Transverse colon (tissue), 4 donors: Measurements from ENCODE around the gene PRM2. TPM values are rescaled to one million over a fixed set of nuclear protein-coding genes. Genes with fewer than 3 reads are reported as not detected.

ENCODE experiments used
- DNase-seq: peaks from one replicate; pipeline ENCODE4 v3.0.0-alpha.2; 2019
- H3K27ac ChIP-seq, 4 donors: fragments of 200-600 bp; sonication (generic); 2 replicates each; pipeline ENCODE4 v1.5.1; 2016 to 2018; ENCODE audit warnings: inconsistent platforms in 4 of 4
- H3K27me3 ChIP-seq: fragments of 200-600 bp; sonication (generic); 2 replicates; pipeline ENCODE4 v1.5.1; 2017; ENCODE audit warnings: inconsistent platforms
- H3K36me3 ChIP-seq, 4 donors: fragments of 200-600 bp; sonication (generic); 2 replicates each; pipeline ENCODE4 v1.5.1; 2017 to 2019; ENCODE audit warnings: inconsistent platforms in 4 of 4
- H3K4me1 ChIP-seq, 4 donors: fragments of 200-600 bp; sonication (generic); 2 replicates each; pipeline ENCODE4 v1.5.1; 2017 to 2020; ENCODE audit warnings: inconsistent platforms in 4 of 4
- H3K4me3 ChIP-seq, 4 donors: fragments of 200-600 bp; sonication (generic); 1 replicate in 1 of 4; 2 replicates in 3 of 4; pipeline versions ENCODE4 v1.5.1 to v1.6.1; 2017 to 2019; ENCODE audit warnings: inconsistent platforms in 4 of 4
- H3K9me3 ChIP-seq, 2 donors: fragments of 200-600 bp; sonication (generic); 2 replicates each; pipeline ENCODE4 v1.5.1; 2017 to 2019; ENCODE audit warnings: inconsistent platforms in 2 of 2
- CTCF ChIP-seq, 5 experiments: fragments of 200-600 bp in 3 of 5; fragments of 450-650 bp in 2 of 5; sonication (generic) in 3 of 5; IDR thresholded peaks; 1 replicate in 2 of 5; 2 replicates in 3 of 5; pipeline ENCODE4 v1.5.1; 2016 to 2017; ENCODE audit warnings: antibody characterized with exemption in 5 of 5, inconsistent platforms in 3 of 5, mild to moderate bottlenecking in 2 of 5, moderate library complexity in 1 of 5
- EP300 ChIP-seq: sonication (generic); formaldehyde crosslinking; IDR thresholded peaks from one replicate; pipeline ENCODE4 v1.6.1; 2017; ENCODE audit warnings: antibody characterized with exemption, low read depth
- POLR2A ChIP-seq: fragments of 450-650 bp; IDR thresholded peaks from one replicate; pipeline ENCODE4 v1.6.1; 2016; ENCODE audit warnings: antibody characterized with exemption, mild to moderate bottlenecking, moderate library complexity
- POLR2AphosphoS5 ChIP-seq, 3 donors: sonication (generic); formaldehyde crosslinking; IDR thresholded peaks; one replicate each; pipeline ENCODE4 v1.6.1; 2016; ENCODE audit warnings: antibody characterized with exemption in 3 of 3
- WGBS, 2 donors: methylation state at CpG; one replicate each; pipeline ENCODE4 v1.1.5; 2018; ENCODE audit warnings: low coverage in 1 of 2; 5-methylcytosine and 5-hydroxymethylcytosine counted together
- in situ Hi-C, 4 donors: fragments of 200-750 bp; cut with MboI; loops; one replicate each; pipeline versions ENCODE4 v1.15.0 to v1.15.1; 2017; ENCODE audit warnings: low sequenced_read_pairs in 3 of 4, low pct_ligation_motif_present in 1 of 4, low pct_unique_long_range_greater_than_20kb in 1 of 4
- intact Hi-C: fragments of 100-400 bp; cut with DNase I; formaldehyde crosslinking; loops from one replicate; pipeline ENCODE4 v1.15.1; 2023; ENCODE audit warnings: low total_unique reads
- total RNA-seq, 4 donors: library from RNA; depleted of rRNA; stranded (reverse); fragments of >200 nt; gene quantifications; one replicate each; pipeline ENCODE4 v1.1.0, GENCODE V29; 2016

PRM2 gene
- total RNA-seq, 4 donors from 2014 or later = not detected

- WGBS, 2 donors = 74% methylated on average over 8 of the region's 8 CpGs; no CpG with 5 or more reads in 1 of the 2 donors
- Histone ChIP-seq H3K9me3 (no peaks in the 10 kb centered on the region), H3K4me3 (no peak overlapping the region), H3K27me3 (no peaks in the 10 kb centered on the region), H3K36me3 (no peaks in the 10 kb centered on the region), H3K27ac (peak overlapping the region; percentile 50 to 59 (median 54)), H3K4me1 (peaks cover 0 to 11% (median 5%) of the 10 kb centered on the region in 4 donors)
- in situ Hi-C loops = no loop called here
- intact Hi-C loops = no loop called here
- no peak for TF ChIP-seq EP300
- TF ChIP-seq CTCF (IDR thresholded peaks at IDR 0.05) = no peak
- TF ChIP-seq POLR2A = no peak
- no peak for TF ChIP-seq POLR2AphosphoS5 (IDR thresholded peaks at IDR 0.05)
- peak; percentile 34 for DNase-seq
Measured at GRCh38 chr16:11233727-11234376, 42.4 kb downstream of the PRM2 start.

GRCh38 chr16:11232852-11233726 is 43.2 kb downstream of the PRM2 start:
- H3K27ac ChIP-seq = peak overlapping the region; percentile 50 to 59 (median 54)
- no peaks in the 10 kb centered on the region for H3K9me3 ChIP-seq
- no peaks in the 10 kb centered on the region for H3K27me3 ChIP-seq
- in situ Hi-C loops = no loop called here
- 43 to 59% methylated on average over 15 to 35 of the region's 35 CpGs for WGBS, 2 donors
- no peaks in the 10 kb centered on the region for H3K36me3 ChIP-seq
- H3K4me1 ChIP-seq = peaks cover 0 to 11% (median 5%) of the 10 kb centered on the region in 4 donors
- intact Hi-C loops = no loop called here
- DNase-seq = peak; percentile 73
- no peak overlapping the region for H3K4me3 ChIP-seq
- TF ChIP-seq EP300 (no peak), CTCF (IDR thresholded peaks at IDR 0.05) (no peak), POLR2A (peak; percentile 37), POLR2AphosphoS5 (IDR thresholded peaks at IDR 0.05) (peak in 1 of 3 donors; percentile 38)

GRCh38 chr16:11232302-11232851 is 43.9 kb downstream of the PRM2 start:
- H3K4me1 ChIP-seq = peaks cover 0 to 11% (median 5%) of the 10 kb centered on the region in 4 donors
- in situ Hi-C loops = no loop called here
- peak overlapping the region; percentile 50 to 59 (median 54) for H3K27ac ChIP-seq
- H3K4me3 ChIP-seq = no peak overlapping the region
- H3K36me3 ChIP-seq = no peaks in the 10 kb centered on the region
- no peaks in the 10 kb centered on the region for H3K27me3 ChIP-seq
- WGBS, 2 donors = 90 to 97% methylated on average over 1 to 2 of the region's 3 CpGs
- TF ChIP-seq EP300 (no peak), CTCF (IDR thresholded peaks at IDR 0.05) (no peak), POLR2AphosphoS5 (IDR thresholded peaks at IDR 0.05) (no peak), POLR2A (no peak)
- no peak for DNase-seq
- no peaks in the 10 kb centered on the region for H3K9me3 ChIP-seq
- intact Hi-C loops = no loop called here

- no peaks in the 10 kb centered on the region for H3K27me3 ChIP-seq
- 73 to 83% methylated on average over 2 to 10 of the region's 10 CpGs for WGBS, 2 donors
- no peak overlapping the region for H3K27ac ChIP-seq
- H3K36me3 ChIP-seq = no peaks in the 10 kb centered on the region
- in situ Hi-C loops = no loop called here
- H3K9me3 ChIP-seq = no peaks in the 10 kb centered on the region
- intact Hi-C loops = no loop called here
- peaks cover 0 to 11% (median 5%) of the 10 kb centered on the region in 4 donors for H3K4me1 ChIP-seq
- DNase-seq = no peak
- no peak overlapping the region for H3K4me3 ChIP-seq
- TF ChIP-seq POLR2A (no peak), EP300 (no peak), CTCF (IDR thresholded peaks at IDR 0.05) (no peak), POLR2AphosphoS5 (IDR thresholded peaks at IDR 0.05) (no peak)
Measured at GRCh38 chr16:11231367-11231970, 44.8 kb downstream of the PRM2 start.
